Tibial nerve (tissue), 4 donors: ENCODE results near the gene PLEKHG4B. TPM values are rescaled to one million over a fixed set of nuclear protein-coding genes. Genes with fewer than 3 reads are reported as not detected.

Experiments used
- DNase-seq, 2 donors: peaks; one replicate each; pipeline ENCODE4 v3.0.0-alpha.2; 2019; ENCODE audit warnings: low spot score in 2 of 2
- H3K27ac ChIP-seq, 4 donors: fragments of 200-600 bp; sonication (generic) in 3 of 4; one replicate each; pipeline ENCODE4 v1.5.1; 2017 to 2019; ENCODE audit warnings: mild to moderate bottlenecking in 1 of 4
- H3K27me3 ChIP-seq, 2 donors: fragments of 200-600 bp; sonication (generic) in 1 of 2; one replicate each; pipeline versions ENCODE4 v1.5.1 to v1.6.0; 2017 to 2019
- H3K36me3 ChIP-seq, 3 donors: fragments of 200-600 bp; sonication (generic); one replicate each; pipeline ENCODE4 v1.5.1; 2018 to 2019
- H3K4me1 ChIP-seq, 4 donors: fragments of 200-600 bp; sonication (generic) in 3 of 4; one replicate each; pipeline ENCODE4 v1.5.1; 2017 to 2019
- H3K4me3 ChIP-seq, 4 donors: fragments of 200-600 bp; sonication (generic) in 3 of 4; one replicate each; pipeline ENCODE4 v1.5.1; 2017 to 2019; ENCODE audit warnings: mild to moderate bottlenecking in 1 of 4, moderate library complexity in 1 of 4
- H3K9me3 ChIP-seq, 4 donors: fragments of 200-600 bp; sonication (generic) in 3 of 4; one replicate each; pipeline ENCODE4 v1.5.1; 2017 to 2019
- CTCF ChIP-seq, 5 experiments: fragments of 200-600 bp in 3 of 5; fragments of 450-650 bp in 2 of 5; sonication (generic) in 3 of 5; IDR thresholded peaks; one replicate each; pipeline ENCODE4 v1.5.1; 2016 to 2019; ENCODE audit warnings: antibody characterized with exemption in 5 of 5, mild to moderate bottlenecking in 3 of 5, moderate library complexity in 2 of 5
- EP300 ChIP-seq, 2 donors: sonication (generic); formaldehyde crosslinking; IDR thresholded peaks; one replicate each; pipeline ENCODE4 v1.6.1; 2017; ENCODE audit warnings: antibody characterized with exemption in 2 of 2, mild to moderate bottlenecking in 1 of 2
- POLR2A ChIP-seq, 2 donors: fragments of 450-650 bp; IDR thresholded peaks; one replicate each; pipeline ENCODE4 v1.6.1; 2017; ENCODE audit warnings: antibody characterized with exemption in 2 of 2, mild to moderate bottlenecking in 2 of 2, moderate library complexity in 2 of 2
- WGBS, 2 donors: methylation state at CpG; one replicate each; pipeline ENCODE4 v1.1.5; 2018; 5-methylcytosine and 5-hydroxymethylcytosine counted together
- total RNA-seq, 4 donors: library from RNA; depleted of rRNA; stranded (reverse); fragments of >200 nt; gene quantifications; one replicate each; pipeline ENCODE4 v1.1.0, GENCODE V29; 2016

The PLEKHG4B gene
- total RNA-seq, 4 donors from 2014 or later: under 0.01 to 0.42 (median 0.26) TPM

GRCh38 chr5:169728-170094 lies 77.7 kb downstream of the PLEKHG4B start:
- peak overlapping the region in 1 of 4 donors; percentile 54 for H3K27ac ChIP-seq
- no peak for DNase-seq
- H3K9me3 ChIP-seq: no peaks in the 10 kb centered on the region
- no peak overlapping the region for H3K4me3 ChIP-seq
- TF ChIP-seq CTCF (IDR thresholded peaks at IDR 0.05) (no peak), EP300 (IDR thresholded peaks at IDR 0.05) (no peak), POLR2A (IDR thresholded peaks at IDR 0.05) (no peak)
- H3K27me3 ChIP-seq: no peaks in the 10 kb centered on the region
- 78 to 84% methylated on average over 11 to 12 of the region's 12 CpGs for WGBS, 2 donors
- no peaks in the 10 kb centered on the region for H3K4me1 ChIP-seq
- no peaks in the 10 kb centered on the region for H3K36me3 ChIP-seq

DNA sequence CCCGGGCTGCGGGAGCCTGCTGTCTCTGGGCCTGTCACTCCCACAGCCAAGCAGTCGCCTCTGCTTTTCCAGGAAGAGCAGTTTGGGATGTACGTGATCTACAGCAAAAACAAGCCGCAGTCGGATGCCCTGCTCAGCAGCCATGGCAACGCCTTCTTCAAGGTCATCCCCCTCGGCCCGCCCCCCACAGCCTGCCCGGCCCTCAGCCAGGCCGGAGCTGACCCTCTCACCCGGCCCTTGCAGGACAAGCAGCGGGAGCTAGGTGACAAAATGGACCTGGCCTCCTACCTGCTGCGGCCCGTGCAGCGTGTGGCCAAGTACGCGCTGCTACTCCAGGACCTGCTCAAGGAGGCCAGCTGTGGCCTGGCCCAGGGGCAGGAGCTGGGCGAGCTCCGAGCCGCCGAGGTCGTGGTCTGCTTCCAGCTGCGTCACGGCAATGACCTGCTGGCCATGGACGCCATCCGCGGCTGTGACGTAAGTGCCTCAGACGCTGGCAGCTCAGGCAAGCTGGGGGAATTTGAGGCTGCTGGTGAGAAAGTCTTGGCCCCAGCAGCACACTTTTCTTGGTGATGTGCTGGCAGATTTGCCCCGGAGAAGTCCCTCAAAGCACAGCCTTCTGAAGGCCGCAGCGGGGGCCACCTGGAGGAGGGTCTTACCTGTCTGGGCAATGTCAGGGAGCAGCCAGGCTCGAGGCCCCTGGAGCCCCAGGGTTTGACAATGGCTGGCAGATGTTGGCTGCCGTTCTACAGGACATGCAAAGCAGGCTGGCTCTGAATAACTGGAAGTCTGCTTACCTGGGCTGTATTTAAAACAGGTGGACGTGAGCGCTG lies 79.2 kb downstream of the PLEKHG4B start:
- 64 to 69% methylated on average over 28 to 31 of the region's 37 CpGs for WGBS, 2 donors
- Histone ChIP-seq H3K36me3 (no peaks in the 10 kb centered on the region), H3K4me1 (no peaks in the 10 kb centered on the region), H3K9me3 (no peaks in the 10 kb centered on the region), H3K27ac (no peak overlapping the region), H3K4me3 (no peak overlapping the region), H3K27me3 (no peaks in the 10 kb centered on the region)
- TF ChIP-seq POLR2A (IDR thresholded peaks at IDR 0.05): no peak
- TF ChIP-seq EP300 (IDR thresholded peaks at IDR 0.05): no peak
- no peak for TF ChIP-seq CTCF (IDR thresholded peaks at IDR 0.05)
- DNase-seq: no peak

- 83 to 87% methylated on average over 15 to 16 of the region's 23 CpGs for WGBS, 2 donors
- Histone ChIP-seq H3K4me1 (no peaks in the 10 kb centered on the region), H3K27me3 (no peaks in the 10 kb centered on the region), H3K27ac (no peak overlapping the region), H3K9me3 (no peaks in the 10 kb centered on the region), H3K36me3 (no peaks in the 10 kb centered on the region), H3K4me3 (no peak overlapping the region)
- no peak for TF ChIP-seq EP300 (IDR thresholded peaks at IDR 0.05)
- TF ChIP-seq CTCF (IDR thresholded peaks at IDR 0.05): no peak
- TF ChIP-seq POLR2A (IDR thresholded peaks at IDR 0.05): no peak
- DNase-seq: no peak
Observed at GRCh38 chr5:171801-172331, 79.9 kb downstream of the PLEKHG4B start.

DNA sequence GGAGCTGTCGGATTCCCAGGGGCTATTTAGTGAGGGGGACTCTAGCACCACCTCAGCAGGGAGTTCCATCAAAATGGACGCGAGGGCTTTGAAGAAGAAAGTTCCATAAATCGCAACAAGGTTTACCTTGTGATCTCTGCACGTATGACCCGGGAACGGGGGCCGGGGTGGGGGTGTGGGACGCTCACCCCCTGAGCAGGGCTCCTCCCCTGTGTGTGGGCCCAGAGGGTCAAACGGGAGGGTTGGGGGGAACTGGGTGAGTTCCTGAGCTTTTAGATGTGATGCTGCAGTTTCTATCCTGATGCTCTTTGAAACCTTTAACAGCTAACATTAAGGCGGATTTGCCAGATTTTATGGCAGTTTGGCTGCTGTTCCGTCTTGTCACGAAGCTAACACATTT lies 80.5 kb downstream of the PLEKHG4B start:
- Histone ChIP-seq H3K27ac (no peak overlapping the region), H3K4me1 (no peaks in the 10 kb centered on the region), H3K36me3 (no peaks in the 10 kb centered on the region), H3K9me3 (no peaks in the 10 kb centered on the region), H3K27me3 (no peaks in the 10 kb centered on the region), H3K4me3 (no peak overlapping the region)
- TF ChIP-seq EP300 (IDR thresholded peaks at IDR 0.05) (no peak), POLR2A (IDR thresholded peaks at IDR 0.05) (no peak), CTCF (IDR thresholded peaks at IDR 0.05) (no peak)
- 57 to 67% methylated on average over 13 of the region's 13 CpGs for WGBS, 2 donors
- DNase-seq: no peak

DNA sequence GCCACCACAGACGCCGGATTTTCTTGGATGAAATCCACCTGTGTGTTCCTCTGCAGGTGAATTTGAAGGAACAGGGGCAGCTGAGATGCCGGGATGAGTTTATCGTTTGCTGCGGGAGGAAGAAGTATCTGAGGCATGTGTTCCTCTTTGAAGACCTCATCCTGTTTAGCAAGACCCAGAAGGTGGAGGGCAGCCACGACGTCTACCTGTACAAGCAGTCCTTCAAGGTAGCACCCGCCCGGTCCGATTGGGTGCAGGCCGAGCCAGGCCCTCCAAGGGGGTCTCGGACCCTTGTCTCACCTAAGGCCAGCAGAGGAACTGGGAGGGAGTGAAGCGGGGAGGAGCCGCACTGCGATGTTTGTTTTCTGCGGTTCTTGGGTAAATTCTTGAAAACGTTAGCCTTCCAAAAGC lies 80.9 kb downstream of the PLEKHG4B start:
- no peaks in the 10 kb centered on the region for H3K4me1 ChIP-seq
- no peak for DNase-seq
- H3K27ac ChIP-seq: no peak overlapping the region
- no peak overlapping the region for H3K4me3 ChIP-seq
- TF ChIP-seq EP300 (IDR thresholded peaks at IDR 0.05) (no peak), CTCF (IDR thresholded peaks at IDR 0.05) (no peak), POLR2A (IDR thresholded peaks at IDR 0.05) (no peak)
- H3K36me3 ChIP-seq: no peaks in the 10 kb centered on the region
- no peaks in the 10 kb centered on the region for H3K9me3 ChIP-seq
- 74 to 76% methylated on average over 17 of the region's 17 CpGs for WGBS, 2 donors
- H3K27me3 ChIP-seq: no peaks in the 10 kb centered on the region
